Central memory CD4-positive, alpha-beta T cell (primary cell): ENCODE measurements around the gene PIN1.
A peak's percentile ranks its signal among the peaks of the same experiment; 100 is the strongest.
"Not testable (repeated sequence)": the region's sequence is repeated elsewhere in the genome, so short reads cannot be mapped to it uniquely, and the experiment has no call there.

Experiments used
- DNase-seq: peaks from one replicate; pipeline ENCODE4 v3.0.0; 2022
- total RNA-seq, 3 experiments: gene quantifications; one replicate each; lab custom pipeline; 2026; lab: John Stamatoyannopoulos, UW

Gene PIN1
- total RNA-seq, result 49.9 to 57.7 (median 52.7) reads per million in 3 experiments

DNA sequence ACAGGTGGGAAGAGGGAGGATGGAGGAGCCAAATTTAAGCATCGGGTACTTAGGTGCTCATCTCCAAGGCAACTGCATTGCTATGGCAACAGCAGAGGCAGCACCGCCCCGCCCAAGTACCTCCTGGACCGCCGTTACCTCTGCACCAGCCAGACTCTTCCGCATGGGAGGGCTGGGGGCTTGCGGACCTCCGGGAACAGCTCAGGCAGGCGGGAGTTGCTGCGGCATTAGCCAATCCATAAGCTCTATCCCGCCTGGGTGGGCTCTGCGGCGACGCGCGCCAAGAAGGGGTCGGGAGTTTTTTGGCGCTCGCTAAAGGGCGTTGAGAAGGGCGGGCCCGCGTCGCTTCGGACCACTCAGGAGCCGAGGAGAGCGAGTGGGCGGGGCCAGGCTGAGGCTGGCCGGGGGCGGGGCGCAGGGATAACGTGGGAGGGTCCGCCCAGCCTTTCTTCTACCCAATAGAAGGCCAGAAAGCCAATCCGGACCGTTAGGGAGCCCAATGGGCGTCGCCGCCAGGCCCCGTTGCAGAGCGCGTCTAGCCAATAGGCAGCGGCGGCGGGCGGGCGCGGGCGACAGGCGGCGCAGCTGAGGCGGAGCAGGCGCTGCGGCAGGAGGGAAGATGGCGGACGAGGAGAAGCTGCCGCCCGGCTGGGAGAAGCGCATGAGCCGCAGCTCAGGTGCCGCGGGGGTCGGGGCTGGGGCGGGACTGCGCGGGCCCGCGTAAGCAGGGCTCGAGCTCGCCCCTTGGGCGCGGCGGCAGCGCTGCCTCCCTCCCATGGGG is at the start of gene PIN1:
Gene PIN1, plus strand, starts transcription at position 593 of the 781 bp plus-strand sequence. Its CDS starts 27 bp downstream, at position 620.
- DNase-seq, result peak; percentile 99

DNA sequence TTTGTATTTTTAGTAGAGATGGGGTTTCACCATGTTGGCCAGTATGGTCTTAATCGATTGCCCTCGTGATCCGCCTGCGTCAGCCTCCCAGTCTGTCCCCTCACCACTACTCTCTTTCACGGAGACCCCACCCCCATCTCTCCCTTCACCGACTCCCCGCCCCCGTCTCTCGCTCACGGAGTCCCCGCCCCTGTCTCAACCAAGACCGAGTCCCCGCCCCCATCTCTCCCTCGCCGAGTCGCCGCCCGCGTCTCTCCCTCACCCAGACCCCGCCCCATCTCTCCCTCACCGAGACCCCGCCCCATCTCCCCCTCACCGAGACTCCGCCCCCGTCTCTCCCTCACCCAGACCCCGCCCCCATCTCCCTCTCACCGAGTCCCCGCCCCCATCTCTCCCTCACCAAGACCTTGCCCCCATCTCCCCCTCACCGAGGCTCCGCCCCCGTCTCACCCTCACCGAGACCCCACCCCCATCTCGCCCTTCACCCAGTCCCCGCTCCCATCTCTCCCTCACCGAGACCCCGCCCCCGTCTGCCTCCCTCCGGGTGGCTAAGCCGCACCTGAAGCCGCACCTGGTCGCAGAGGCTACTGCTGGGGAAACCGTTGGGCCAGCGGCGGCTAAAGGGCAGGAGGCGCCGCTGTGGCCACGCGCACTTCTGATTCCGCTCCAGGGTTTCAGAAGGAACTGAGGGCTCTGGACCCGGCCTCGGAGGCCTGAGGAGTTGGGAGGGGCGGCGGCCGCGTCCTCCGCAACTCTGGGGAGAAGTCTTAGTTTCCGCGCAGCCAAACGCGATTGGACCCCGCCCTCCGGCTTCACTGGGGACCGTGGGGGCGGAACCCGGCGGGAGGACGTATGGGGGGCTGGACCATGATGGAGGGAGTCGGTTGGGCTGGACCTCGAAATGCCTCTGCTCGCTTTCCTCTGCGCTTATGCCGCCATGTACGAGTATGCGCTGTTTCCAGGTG is 49.5 kb upstream of the PIN1 start:
- DNase-seq, result peak; percentile 91

DNA sequence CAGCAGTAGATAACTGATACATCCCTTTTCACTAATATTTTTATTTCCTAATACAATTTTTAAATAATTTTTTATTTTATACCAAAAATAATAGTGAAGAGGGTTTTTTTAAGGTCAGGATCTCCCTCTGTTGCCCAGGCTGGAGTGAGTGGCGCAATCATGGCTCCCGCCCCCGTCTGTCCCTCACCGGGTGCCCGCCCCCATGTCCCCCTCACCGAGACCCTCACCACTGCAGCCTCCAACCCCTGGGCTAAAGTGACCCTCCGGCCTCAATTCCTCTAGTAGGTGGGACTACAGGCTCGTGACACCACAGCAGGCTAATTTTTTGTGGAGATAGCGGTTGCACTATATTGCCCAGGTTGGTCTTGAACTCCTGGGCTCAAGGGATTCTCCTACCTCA is 48.8 kb upstream of the PIN1 start:
- DNase-seq, result no peak

DNA sequence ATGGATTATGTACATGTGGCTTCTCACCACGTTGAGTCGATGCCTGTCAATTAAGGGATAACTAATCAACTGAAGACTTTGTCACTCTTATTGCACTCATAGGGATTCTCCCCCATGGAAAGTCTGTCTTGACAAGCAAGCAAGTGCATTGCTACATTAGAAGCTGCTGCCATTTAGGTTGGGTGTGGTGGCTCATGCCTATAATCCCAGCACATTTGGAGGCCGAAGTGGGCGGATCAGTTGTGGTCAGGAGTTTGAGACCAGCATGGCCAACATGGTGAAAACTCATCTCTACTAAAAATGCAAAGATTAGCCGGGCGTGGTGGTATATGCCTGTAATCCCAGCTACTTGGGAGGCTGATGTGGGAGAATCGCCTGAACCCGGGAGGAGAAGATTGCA is 48.3 kb upstream of the PIN1 start:
- no peak for DNase-seq

DNA sequence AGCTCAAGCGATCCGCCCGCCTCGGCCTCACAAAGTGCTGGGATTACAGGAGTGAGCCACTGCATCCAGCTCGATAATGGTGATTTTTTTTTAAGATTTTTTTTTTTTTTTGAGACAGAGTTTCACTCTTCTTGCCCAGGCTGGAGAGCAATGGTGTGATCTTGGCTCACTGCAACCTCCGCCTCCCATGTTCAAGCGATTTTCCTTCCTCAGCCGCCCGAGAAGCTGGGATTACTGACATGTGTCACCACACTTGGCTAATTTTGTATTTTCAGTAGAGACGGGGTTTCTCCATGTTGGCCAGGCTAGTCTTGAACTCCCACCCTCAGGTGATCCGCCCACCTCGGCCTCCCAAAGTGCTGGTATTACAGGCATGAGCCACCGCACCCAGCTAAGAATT is 46.5 kb upstream of the PIN1 start:
- not testable (repeated sequence) for DNase-seq

DNA sequence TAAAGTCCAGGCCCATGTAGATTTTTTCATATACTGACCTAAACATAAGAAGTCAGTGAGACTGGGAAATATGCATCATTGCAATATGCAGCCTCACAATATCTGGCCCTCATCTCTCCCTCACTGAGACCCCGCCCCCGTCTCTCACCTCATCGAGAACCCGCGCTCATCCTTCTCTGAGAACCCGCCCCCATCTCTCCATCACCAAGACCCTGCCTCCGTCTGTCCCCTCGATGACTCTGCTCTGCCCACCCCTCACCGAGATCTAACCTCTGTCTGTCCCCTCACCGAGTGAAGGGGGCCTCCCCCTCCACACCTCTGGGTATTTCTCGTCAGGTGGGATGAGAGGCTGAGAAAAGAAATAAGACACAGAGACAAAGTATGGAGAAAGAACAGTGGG is 46.1 kb upstream of the PIN1 start:
- no peak for DNase-seq

DNA sequence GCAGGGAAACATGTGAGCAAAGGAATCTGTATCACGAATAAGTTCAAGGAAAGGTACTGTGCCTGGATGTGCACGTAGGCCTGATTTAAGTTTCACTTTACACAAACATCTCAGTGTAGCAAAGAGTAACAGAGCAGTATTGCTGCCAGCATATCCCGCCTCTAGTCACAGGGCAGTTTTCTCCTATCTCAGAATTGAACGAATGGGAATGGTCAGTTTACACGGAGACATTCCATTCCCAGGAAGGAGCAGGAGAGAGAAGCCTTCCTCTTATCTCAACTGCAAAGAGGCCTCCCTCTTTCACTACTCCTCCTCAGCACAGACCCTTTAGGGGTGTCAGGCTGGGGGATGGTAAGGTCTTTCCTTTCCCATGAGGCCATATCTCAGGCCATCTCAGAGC is 45.5 kb upstream of the PIN1 start:
- DNase-seq, result not testable (repeated sequence)

DNA sequence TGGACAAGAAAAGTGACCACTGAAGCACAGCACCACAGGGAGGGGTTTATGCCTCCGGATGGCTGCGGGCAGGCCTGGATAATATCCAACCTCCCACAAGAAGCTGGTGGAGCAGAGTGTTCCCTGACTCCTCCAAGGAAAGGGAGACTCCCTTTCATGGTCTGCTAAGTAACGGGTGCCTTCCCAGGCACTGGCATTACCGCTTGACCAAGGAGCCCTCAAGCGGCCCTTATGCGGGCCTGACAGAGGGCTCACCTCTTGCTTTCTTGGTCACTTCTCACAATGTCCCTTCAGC is 44.1 kb upstream of the PIN1 start:
- DNase-seq, result not testable (repeated sequence)

DNA sequence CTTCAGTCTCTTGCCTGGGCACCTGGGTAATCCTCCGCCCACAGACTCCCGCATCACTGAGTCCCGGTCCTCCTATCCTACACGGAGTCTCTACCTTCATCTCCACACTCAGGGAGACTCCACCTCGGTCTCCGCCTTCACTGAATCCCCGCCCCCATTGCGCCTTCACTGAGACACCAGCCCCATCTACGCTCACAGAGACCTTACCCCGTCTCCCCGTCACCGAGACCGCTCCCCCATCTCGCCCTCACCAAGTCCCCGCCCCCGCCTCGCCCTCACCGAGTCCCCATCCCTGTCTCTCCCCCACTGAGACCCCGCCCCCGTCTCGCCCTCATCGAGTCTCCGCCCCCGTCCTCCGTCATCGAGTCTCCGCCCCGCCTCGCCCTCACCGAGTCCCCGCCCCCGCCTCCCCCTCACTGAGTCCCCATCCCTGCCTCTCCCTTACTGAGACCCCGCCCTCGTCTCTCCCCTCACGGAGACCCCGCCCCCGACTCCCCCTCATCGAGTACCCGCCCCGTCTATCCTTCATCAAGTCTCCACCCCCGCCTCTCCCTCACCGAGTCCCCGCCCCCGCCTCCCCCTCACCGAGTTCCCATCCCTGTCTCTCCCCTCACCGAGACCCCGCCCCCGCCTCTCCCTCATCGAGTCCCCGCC is 43.4 kb upstream of the PIN1 start:
- peak; percentile 85 for DNase-seq

DNA sequence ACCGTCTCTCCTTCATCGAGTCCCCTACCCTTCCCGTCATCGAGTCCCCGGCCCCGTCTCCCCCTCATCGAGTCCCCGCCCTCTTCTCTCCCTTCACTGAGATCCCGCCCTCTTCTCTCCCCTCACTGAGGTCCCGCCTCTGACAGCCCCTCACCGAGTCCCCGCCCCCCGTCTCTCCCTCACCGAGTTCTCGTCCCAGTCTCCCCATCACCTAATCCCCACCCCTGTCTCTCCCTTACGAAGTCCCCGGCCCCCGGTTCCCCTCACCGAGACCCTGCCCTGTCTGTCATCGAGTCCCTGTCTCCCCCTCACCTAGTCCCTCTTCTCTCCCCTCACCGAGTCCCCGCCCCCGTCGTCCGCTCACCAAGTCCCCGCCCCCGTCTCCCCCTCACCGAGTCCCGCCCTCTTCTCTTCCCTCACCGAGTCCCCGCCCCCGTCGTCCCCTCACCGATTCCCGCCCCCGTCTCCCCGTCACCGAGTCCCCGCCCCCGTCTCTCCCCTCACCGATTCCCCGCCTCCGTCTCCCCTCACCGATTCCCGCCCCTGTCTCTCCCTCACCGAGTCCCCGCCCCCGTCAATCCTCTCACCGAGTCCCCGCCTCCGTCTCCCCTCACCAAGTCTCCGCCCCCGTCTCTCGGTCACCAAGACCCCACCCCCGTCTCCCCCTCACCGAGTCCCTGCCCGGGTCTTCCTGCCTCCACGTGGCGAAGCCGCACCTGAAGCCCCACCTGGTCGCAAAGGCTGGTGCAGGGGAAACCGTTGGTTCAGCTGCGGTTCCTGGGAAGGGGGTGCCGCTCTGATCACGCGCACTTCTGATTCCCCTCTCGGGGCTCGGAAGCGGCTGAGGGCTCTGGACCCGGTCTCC is 42.7 kb upstream of the PIN1 start:
- DNase-seq, result peak; percentile 89

DNA sequence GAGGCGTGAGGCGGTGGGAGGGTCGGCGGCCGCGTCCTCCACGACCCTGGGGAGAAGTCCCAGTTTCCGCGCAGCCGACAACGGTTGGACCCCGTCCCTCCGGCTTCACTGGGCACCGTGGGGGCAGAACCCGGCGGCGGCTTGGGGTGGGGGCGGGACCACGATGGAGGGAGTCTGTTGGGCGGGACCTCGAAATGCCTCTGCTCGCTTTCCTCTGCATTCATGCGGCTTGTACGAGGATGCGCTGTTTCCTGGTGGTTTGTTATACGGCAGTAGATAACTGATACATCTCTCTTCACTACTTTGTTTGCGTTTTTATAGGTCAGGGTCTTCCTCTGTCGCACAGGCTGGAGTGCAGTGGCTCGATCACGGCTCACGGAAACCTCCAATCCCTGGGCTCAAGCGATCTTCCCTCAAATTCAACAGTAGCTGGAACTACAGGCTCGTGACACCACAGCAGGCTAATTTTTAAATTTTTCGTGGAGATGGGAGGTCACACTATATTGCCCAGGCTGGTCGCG is 42.0 kb upstream of the PIN1 start:
- DNase-seq, result no peak

DNA sequence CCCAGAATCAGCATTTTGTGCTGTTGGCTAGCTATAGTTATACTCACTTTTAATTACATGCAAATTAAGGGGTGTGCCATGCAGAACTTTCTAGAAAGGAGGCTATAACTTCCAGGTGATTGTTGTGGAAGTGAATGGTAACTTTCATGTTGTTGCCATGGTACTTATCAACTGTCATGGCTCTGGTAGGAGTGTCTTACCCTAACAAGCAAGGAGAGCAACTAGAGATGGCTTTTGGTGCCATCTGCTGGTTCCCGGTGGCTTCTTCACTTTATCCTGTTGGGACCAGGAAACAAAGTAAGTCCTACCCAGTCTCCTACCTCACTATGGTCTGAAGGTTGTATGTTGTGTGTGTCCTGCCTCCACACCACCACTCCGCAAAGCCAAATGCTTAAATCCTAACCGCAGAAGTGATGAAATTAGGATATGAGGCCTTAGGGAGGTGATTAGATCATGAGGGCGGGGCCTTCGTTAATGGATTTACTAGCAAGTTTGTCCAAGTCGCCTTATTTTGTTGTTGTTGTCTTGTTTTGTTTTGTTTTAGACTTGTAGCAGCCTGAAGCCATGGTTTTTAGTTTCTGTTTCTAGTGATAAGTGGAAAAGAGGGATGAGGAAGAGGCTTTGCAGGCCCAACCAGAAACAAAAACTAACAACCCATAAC is 38.9 kb upstream of the PIN1 start:
- DNase-seq, result peak; percentile 90

DNA sequence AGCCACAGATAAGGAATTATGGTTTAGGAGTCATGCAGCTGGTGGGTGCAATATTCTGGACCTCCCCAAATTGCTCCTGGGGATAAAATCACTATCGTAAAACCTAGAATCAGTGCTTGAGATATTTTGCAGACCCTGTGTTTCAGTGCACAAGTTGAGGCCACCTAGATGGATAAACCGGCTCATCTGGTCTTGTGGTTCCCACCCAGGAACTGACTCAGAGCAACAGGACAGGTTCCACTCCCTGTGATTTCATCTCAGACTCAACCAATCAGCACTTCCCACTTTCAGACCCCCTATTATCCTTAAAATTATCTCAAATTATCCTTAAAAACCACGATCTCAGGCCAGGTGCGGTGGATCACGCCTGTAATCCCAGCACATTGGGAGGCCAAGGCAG is 37.2 kb upstream of the PIN1 start:
- DNase-seq, result no peak

DNA sequence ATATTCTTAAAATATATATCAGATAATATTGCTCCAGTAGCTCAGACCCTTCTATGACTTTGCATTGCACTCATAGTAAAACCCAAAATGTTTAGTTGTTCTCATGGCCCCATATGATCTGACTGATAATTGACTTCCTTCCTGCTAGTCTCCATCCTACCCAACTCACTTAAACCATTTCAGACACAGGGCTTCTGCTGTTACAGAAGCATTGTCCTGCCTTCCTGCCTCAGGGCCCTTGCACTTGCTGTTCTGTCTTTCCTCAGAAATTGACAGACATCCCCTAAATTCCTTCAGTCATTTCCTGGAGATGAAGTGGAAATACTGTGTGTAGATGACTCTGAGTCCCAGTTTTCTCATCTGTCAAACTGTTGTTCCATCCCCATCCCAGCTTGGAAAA is 36.0 kb upstream of the PIN1 start:
- no peak for DNase-seq

DNA sequence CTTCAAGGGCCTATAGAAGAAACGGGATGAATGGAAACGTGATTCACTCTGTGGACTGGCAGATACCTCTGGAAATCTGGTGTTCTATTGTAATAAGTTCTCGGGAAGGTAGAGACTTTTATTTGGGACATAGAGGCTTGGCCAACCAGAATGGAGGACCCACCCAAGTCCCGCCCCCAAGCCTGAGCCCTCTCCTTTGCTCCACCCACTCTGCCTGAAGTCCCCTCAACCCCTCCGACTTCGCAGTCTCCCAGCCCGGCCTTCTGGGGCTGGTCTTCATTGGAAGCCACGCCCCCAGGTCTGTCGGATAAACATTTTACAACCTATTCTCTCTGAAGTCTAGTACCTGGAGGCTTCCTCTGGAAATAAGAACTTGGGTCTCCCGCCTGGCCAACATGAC is 33.1 kb upstream of the PIN1 start:
- no peak for DNase-seq

DNA sequence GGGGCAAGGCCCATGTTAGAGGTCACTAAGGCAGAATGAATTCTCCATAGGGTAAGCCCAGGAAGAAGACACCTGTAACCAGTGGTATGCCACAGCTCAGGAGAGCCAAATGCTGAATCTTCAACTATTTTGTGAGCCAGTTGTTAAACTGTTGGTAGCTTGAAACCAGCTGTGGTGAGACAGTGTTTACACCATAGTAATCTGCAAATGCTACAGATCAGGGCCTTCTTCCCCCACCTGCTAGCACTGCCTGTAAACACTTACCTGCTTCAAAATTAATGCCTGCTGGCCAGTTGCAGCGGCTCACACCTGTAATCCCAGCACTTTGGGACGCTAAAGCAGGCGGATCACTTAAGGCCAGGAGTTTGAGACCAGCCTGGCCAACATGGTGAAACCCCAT is 28.3 kb upstream of the PIN1 start:
- DNase-seq, result no peak

DNA sequence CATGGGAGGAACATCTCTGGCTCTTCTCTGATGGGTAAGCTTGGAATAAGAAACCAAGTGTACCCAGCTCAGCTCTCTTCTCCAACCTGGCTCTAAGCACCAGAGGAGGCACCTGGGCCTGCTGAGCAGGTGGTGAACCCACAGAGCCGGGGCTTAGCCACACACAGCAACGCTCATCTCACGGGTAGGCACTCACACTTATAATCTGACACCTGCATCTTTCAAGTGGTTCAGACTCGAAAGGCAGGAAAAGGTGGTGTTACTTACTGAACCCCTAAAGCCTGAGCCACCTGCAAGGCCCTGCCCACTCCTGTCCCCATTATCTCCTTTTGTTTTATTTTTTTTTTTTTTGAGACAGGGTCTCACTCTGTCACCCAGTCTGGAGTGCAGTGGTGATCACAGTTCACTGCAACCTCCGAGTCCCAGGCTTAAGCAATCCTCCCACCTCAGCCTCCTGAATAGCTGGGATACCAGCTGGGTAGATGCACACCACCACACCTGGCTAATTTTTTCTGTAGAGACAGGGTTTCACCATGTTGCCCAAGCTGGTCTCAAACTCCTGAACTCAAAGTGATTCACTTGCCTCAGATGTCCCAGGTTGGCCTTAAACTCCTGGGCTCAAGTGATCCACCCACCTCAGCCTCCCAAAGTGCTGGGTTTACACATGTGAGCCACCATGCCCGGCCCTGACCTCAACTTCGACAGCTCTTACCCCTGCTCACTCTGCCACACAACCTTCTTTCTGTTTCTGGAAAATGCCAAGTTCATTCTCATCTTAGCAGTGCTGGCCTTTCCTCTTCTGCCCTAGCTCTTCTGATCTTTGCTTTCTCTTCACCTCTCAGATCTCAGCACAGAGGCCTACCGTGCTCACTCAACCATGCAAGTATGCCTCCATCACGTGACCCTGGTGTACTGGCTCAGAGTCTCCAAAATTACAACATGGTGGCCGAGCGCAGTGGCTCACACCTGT is 26.0 kb upstream of the PIN1 start:
- DNase-seq, result peak; percentile 66

DNA sequence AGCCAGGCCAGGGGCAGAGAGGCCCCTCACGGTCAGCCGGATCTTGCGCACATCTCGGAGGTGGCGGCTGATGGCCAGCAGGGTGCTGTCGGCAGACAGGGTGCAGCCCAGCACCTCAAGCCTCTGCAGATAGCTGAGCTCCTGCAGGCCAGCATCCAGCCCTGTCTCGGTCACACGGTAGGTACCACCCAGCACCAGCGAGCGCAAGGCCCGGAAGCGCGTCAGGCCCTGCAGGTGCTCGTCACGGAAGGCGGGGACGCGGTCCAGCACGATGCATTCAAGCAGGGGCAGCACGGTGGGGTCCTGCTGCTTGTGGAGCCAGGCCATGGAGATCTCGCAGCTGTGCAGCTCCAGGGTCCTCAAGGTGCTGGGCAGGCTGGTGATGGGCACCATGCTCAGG is 24.0 kb upstream of the PIN1 start:
- DNase-seq, result no peak

DNA sequence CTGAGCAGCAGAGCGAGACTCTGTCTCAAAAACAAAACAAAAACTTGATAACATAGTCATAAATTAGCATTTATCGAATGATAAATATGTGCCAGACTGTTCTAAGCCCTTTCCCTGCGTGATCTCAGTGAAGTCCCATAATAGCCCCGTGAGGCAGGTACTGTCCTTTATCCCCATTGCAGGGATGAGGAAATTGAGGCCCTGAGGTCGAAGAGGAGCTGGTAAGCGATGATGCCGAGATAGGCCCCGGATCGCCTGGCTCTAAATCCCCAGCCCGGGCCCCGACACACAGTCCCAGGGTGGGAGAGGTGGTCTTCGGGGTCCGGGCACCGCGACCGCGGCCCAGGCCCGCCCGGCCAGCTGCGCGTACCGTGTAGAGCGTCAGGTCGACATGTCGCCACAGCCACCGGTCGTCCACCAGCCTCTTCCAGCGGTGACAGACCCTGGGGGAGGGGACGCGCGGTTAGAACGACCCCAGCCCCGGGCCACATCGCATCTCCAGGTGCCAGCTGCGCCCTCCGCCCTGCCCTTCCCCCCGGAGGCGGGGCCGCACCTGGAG is 16.9 kb upstream of the PIN1 start:
- no peak for DNase-seq
